Lower lobe of right lung (tissue), 2 donors: Measurements from ENCODE around the gene CAGE1. TPM values are rescaled to one million over a fixed set of nuclear protein-coding genes. Genes with fewer than 3 reads are reported as not detected.

Experiments
- ATAC-seq, 2 donors: fragments of 200-7000 bp; cut with Tn5 transposase; one replicate each; pipeline ENCODE4 v1.9.1; 2020 to 2022; ENCODE audit warnings: mild to moderate bottlenecking in 2 of 2, moderate library complexity in 2 of 2
- DNase-seq: peaks from one replicate; pipeline ENCODE4 v3.0.0-alpha.2; 2020
- H3K27ac ChIP-seq: fragments of 200-600 bp; one replicate; pipeline ENCODE4 v1.8.0; 2022
- H3K27me3 ChIP-seq: fragments of 200-600 bp; one replicate; pipeline ENCODE4 v1.8.0; 2022; ENCODE audit warnings: low read depth
- H3K36me3 ChIP-seq: fragments of 200-600 bp; one replicate; pipeline ENCODE4 v1.8.0; 2022; ENCODE audit warnings: mild to moderate bottlenecking
- H3K4me1 ChIP-seq: fragments of 200-600 bp; one replicate; pipeline ENCODE4 v1.8.0; 2022
- H3K4me3 ChIP-seq: fragments of 200-600 bp; one replicate; pipeline ENCODE4 v1.8.0; 2022; ENCODE audit warnings: mild to moderate bottlenecking
- H3K9me3 ChIP-seq: fragments of 200-600 bp; one replicate; pipeline ENCODE4 v1.8.0; 2022
- intact Hi-C: fragments of 100-400 bp; cut with DNase I; formaldehyde crosslinking; loops from one replicate; pipeline ENCODE4 v1.11.0; 2022
- total RNA-seq: library from RNA; stranded (reverse); fragmentation: NEBNext Ultra II Directional; extraction: Animal tissue kit (Norgen Biotek cat#: 25700); gene quantifications from one replicate; pipeline ENCODE4 v1.2.1, GENCODE V29; 2021
- TF ChIP-seq, protein P1 (sequence below): fragments of 200-600 bp; IDR thresholded peaks from one replicate; pipeline ENCODE4 v1.8.0; 2022; ENCODE audit warnings: antibody characterized with exemption, mild to moderate bottlenecking
- donor health status: DM: no; HTN: yes; CAD: no; lungs with severe emphysema.

Gene CAGE1
- total RNA-seq, 1 donor from 2014 or later, result not detected

DNA sequence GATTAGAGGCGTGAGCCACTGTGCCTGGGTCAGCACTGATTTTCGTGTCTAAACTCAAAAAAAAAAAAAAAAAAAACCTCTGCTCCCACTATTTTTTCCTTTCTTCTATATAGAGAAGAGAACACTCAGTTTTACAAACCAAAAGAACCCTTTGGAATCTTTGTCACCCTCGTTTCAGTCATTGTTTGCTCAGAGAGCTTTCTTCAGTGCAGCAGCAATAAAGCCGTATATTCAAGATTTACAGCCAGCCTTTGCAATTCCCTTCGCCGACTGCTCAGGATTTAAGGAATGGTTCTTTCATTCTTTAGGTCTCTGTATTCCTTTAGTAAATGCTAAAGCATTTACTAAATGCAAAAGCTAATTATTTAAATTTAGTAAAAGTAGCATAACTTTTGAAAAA, 20.2 kb upstream of the CAGE1 start:
- intact Hi-C loops, result no loop called here
- no peak for ATAC-seq
- Histone ChIP-seq H3K27me3 (no peaks in the 10 kb centered on the region), H3K4me3 (no peak overlapping the region), H3K9me3 (no peaks in the 10 kb centered on the region), H3K27ac (no peak overlapping the region), H3K36me3 (peaks cover 97% of the 10 kb centered on the region), H3K4me1 (no peaks in the 10 kb centered on the region)
- DNase-seq, result no peak
- TF ChIP-seq, protein P1, sequence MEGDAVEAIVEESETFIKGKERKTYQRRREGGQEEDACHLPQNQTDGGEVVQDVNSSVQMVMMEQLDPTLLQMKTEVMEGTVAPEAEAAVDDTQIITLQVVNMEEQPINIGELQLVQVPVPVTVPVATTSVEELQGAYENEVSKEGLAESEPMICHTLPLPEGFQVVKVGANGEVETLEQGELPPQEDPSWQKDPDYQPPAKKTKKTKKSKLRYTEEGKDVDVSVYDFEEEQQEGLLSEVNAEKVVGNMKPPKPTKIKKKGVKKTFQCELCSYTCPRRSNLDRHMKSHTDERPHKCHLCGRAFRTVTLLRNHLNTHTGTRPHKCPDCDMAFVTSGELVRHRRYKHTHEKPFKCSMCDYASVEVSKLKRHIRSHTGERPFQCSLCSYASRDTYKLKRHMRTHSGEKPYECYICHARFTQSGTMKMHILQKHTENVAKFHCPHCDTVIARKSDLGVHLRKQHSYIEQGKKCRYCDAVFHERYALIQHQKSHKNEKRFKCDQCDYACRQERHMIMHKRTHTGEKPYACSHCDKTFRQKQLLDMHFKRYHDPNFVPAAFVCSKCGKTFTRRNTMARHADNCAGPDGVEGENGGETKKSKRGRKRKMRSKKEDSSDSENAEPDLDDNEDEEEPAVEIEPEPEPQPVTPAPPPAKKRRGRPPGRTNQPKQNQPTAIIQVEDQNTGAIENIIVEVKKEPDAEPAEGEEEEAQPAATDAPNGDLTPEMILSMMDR, result no peak

DNA sequence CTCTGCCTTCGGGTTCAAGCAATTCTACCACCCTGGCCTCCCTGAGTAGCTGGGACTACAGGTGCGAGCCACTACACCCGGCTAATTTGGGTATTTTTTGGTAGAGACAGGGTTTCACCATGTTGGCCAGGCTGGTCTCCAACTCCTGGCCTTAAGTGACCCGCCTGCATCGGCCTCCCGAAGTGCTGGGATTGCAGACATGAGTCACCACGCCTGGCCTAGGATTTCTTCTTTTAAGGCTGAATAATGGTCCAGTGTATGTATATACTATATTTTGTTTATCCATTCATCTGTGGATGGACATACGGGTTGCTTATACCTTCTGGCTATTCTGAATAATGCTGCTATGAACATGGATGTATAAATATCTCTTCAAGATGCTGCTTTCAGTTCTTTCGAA, 17.2 kb upstream of the CAGE1 start:
- DNase-seq, result no peak
- no peak overlapping the region for H3K4me3 ChIP-seq
- TF ChIP-seq, protein P1, result no peak
- H3K36me3 ChIP-seq, result peaks cover 97% of the 10 kb centered on the region
- H3K9me3 ChIP-seq, result no peaks in the 10 kb centered on the region
- no peak for ATAC-seq
- no peaks in the 10 kb centered on the region for H3K27me3 ChIP-seq
- no peaks in the 10 kb centered on the region for H3K4me1 ChIP-seq
- intact Hi-C loops, result no loop called here
- no peak overlapping the region for H3K27ac ChIP-seq

DNA sequence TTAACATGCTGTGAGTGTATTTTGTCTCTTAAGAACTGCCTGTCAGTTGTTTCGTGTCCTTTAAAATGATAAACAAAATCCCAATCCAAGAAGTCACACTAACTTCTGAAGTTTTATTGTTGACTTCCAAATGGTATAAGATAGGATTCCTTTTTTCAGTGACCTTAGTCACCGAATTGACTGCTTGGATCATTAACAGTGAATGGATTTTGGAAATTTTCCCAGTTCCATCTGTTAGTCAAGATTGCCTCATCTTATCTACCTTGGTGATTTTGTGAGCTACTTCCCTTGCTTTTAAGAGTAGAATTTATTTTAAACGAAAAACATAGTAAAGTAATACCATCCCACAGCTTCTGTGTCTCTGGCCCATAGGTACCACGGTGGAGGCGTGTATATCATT, 15.0 kb upstream of the CAGE1 start:
- Histone ChIP-seq H3K36me3 (peaks cover 95% of the 10 kb centered on the region), H3K4me3 (no peak overlapping the region), H3K27me3 (no peaks in the 10 kb centered on the region), H3K9me3 (no peaks in the 10 kb centered on the region), H3K27ac (no peak overlapping the region), H3K4me1 (no peaks in the 10 kb centered on the region)
- intact Hi-C loops, result no loop called here
- ATAC-seq (no peak), DNase-seq (no peak)
- TF ChIP-seq, protein P1, result no peak

DNA sequence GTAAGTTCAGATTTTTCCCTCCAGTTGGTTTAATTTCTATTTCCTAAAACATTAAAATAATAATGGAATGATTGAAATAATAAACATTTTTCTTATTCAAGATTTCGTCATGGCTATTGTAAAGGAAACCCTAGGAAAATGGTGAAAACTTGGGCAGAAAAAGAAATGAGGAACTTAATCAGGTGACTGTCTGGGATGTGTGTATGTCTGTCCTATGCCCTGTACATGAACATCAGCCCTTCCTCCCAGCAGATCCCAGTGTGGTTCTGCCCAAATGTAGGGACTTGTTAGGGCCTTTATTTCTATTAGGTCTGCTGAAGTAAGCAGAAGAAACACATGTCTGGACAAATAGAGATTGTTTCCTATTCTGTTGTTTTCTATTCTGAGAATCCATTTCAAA, 13.2 kb upstream of the CAGE1 start:
- H3K36me3 ChIP-seq, result peaks cover 98% of the 10 kb centered on the region
- H3K27ac ChIP-seq, result no peak overlapping the region
- H3K9me3 ChIP-seq, result no peaks in the 10 kb centered on the region
- TF ChIP-seq, protein P1, result no peak
- H3K27me3 ChIP-seq, result no peaks in the 10 kb centered on the region
- no peak overlapping the region for H3K4me3 ChIP-seq
- DNase-seq (no peak), ATAC-seq (no peak)
- no peaks in the 10 kb centered on the region for H3K4me1 ChIP-seq
- intact Hi-C loops, result no loop called here

DNA sequence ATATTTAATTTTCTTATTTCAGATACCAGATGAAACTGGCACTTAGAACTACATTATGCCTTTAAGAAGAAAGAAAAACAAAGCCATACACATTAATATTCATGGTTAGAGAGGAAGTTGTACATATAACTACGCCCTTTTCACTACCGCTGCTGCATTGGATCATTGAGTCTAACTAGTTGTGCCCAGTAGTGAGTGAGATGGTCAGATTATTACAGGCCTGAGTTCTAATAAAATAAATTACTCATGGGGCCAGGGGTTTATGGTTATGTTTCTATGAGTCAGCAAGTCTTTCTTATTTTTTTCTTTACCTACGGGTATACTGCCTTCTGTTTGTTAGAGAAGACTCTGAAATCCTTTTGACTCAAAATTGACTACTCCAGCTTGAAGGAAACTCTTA, 11.5 kb upstream of the CAGE1 start:
- ATAC-seq, result no peak
- H3K27me3 ChIP-seq, result no peaks in the 10 kb centered on the region
- TF ChIP-seq, protein P1, result no peak
- H3K27ac ChIP-seq, result no peak overlapping the region
- no peaks in the 10 kb centered on the region for H3K4me1 ChIP-seq
- no peaks in the 10 kb centered on the region for H3K9me3 ChIP-seq
- intact Hi-C loops, result no loop called here
- no peak overlapping the region for H3K4me3 ChIP-seq
- no peak for DNase-seq
- H3K36me3 ChIP-seq, result peaks cover 98% of the 10 kb centered on the region

DNA sequence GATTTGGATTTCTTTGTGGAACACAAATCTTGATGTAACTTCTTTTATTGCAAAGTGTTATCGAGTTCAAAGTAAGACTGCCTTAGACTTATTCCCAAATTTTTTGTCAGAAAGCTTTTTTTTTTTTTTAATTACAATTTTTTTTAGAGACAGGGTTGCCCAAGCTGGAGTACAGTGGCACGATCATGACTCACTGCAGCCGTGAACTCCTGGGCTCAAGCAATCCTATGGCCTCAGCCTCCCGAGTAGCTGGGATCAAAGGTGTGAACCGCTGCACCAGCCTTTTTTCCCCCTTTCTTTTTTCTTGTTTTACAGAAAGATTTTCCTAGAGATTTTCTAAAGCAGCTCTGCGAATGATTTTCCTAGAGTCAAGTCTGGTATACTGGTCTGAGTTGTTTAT, 2.9 kb upstream of the CAGE1 start:
- ATAC-seq (no peak), DNase-seq (no peak)
- Histone ChIP-seq H3K9me3 (no peaks in the 10 kb centered on the region), H3K27ac (no peak overlapping the region), H3K27me3 (no peaks in the 10 kb centered on the region), H3K4me3 (no peak overlapping the region), H3K4me1 (peaks cover 24% of the 10 kb centered on the region), H3K36me3 (peaks cover 43% of the 10 kb centered on the region)
- TF ChIP-seq, protein P1, result no peak
- intact Hi-C loops, result loop anchor here (10.0 kb wide), 1 partner anchor 108 kb away; no protein-coding TSS in a partner anchor
